AG09309 (cell line): ENCODE results near the gene NOTCH3.

ENCODE experiments used
- DNase-seq: peaks from one replicate; pipeline ENCODE4 v3.0.0-alpha.2; 2010; ENCODE audit warnings: low read depth
- H3K4me3 ChIP-seq: 2 replicates; pipeline ENCODE4 v1.5.1; 2011; ENCODE audit warnings: mild to moderate bottlenecking, low read depth, low read length, moderate library complexity; ENCODE audit not compliant: control insufficient read depth
- TF ChIP-seq, protein P1 (sequence below): IDR thresholded peaks from 2 replicates; pipeline ENCODE4 v1.5.1; 2011; ENCODE audit warnings: mild to moderate bottlenecking, low read depth, low read length, inconsistent platforms; ENCODE audit not compliant: insufficient read depth, control insufficient read depth; ENCODE audit errors: missing control alignments

Gene NOTCH3

DNA sequence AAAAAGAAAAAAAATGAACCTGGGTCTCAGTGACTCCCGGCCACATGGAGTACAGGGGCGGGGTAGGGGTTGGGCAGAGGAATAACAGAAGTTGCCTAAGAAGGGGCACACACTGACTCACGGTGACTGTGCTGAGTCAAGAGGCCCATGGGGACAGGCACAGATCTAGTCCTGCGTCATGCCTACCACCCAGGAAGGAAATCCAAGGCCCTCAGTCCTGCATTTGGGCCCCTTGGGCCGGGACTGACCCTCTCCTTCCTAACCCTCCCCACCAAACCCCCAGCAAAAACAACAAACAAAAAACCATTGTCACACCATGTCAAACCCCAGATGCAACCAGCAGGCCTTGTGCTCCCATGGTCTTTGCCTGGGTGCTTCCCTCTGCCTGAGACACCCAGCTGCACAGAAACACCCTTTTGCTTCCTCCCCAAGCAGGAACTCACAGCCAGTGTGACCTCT is 9.6 kb upstream of the NOTCH3 start:
- H3K4me3 ChIP-seq: no peak overlapping the region
- DNase-seq: peak; percentile 21
- TF ChIP-seq, protein P1, sequence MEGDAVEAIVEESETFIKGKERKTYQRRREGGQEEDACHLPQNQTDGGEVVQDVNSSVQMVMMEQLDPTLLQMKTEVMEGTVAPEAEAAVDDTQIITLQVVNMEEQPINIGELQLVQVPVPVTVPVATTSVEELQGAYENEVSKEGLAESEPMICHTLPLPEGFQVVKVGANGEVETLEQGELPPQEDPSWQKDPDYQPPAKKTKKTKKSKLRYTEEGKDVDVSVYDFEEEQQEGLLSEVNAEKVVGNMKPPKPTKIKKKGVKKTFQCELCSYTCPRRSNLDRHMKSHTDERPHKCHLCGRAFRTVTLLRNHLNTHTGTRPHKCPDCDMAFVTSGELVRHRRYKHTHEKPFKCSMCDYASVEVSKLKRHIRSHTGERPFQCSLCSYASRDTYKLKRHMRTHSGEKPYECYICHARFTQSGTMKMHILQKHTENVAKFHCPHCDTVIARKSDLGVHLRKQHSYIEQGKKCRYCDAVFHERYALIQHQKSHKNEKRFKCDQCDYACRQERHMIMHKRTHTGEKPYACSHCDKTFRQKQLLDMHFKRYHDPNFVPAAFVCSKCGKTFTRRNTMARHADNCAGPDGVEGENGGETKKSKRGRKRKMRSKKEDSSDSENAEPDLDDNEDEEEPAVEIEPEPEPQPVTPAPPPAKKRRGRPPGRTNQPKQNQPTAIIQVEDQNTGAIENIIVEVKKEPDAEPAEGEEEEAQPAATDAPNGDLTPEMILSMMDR: no peak

DNA sequence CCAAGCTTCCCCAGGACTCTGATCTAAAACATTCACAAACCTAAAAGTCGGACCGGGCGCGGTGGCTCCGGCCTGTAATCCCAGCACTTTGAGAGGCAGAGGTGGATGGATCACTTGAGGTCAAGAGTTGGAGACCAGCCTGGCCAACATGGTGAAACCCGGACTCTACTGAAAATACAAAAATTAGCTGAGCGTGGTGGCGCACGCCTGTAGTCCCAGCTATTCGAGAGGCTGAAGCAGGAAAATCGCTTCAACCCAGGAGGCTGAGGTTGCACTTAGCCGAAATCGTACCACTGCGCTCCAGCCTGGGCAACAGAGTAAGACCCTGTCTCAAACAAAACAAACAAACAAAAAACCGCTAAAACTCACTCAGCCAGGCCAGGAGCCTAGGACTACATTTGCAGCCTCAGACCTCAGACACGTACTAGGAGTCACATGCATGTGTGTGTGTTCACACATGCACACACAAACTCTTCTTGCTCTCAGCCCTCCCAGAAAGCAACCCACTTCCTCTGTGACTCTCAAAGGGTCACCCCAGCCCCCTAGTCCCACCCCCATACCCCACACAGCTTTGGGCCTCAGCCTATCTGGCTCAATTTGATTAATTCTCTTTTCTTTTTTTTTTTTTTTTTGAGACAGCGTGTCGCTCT is 704 bp upstream of the NOTCH3 start:
- no peak overlapping the region; the same call in 1 of the 2 replicates for H3K4me3 ChIP-seq
- TF ChIP-seq, protein P1: no peak
- DNase-seq: no peak

DNA sequence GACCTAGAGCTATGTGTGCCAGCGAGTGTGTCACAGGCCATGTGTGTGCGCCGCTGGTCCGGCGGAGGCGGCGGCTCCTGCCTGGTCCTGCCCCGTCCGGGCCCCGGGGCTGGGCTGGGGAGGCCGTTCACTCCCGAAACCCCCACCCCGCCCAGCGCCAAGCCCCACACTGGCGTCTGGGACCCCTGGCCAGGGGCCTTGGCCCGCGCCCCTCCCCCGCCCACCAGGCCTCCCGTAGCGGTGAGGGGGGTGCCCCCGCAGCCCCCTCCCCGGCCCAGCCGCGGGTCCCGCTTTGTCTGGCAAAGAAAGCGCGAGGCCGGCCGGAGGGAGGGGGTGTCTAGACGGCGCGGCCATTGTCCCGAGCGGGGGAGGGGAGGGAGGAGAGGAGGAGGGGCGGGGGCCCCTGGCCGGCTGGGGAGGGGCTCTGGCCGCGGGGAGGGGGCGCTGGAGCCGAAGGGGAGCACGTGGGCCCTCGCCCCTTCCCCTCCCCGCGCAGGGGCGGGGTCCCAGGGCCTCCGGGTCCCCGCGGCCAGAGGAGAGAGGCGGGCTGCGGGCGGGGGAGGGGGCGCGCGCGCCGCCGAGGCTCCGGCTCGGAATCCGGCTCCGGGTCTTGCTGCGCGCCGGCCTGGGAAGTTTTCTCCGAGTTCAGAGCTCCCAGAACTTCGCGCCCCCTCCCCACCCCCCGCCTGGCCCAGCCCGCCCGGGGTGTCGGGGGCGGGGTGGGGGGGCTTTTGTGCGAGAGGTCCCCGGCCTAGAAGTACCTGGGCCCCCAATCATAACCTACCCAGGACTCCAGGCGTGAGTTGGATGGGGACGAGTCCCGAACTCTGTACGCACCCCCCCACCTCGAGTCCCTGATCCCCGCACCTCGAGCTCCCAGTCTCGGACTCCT is 888 bp downstream of the NOTCH3 start:
- TF ChIP-seq, protein P1: no peak
- no peak for DNase-seq
- peak overlapping the region; percentile 76 for H3K4me3 ChIP-seq

DNA sequence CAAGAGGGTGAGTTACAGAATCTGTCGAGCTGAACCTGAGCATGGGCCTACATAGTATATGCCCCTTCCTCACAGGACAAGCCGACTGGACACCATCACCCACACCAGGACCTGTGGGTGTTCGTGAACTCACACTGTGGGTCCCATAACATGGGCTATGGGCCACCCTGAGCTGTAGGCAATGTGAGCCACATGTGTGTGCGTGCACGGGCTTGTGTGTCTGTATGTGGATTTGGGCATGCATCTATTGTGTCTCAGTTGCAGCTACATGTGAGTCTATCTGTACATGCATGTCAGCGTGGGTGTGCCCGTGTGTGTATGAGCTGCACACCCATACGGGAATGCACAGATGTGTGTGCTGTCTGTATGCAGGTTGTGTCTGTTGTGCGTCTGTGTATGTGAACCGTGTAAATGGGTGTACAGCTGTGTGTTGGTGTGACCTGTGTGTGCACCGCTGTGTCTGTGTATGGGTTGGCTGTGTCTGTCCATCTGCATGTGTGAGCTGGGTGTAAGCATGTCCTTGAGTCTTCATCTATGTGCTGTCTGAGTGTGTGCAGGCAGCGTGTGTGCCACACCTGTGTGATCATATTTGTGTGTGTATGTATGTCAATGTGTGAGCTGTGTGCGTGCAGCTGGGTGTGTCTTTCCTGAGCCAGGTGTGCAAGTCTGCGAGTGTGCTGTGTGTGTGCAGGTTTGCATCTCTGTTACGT is 1.7 kb downstream of the NOTCH3 start:
- TF ChIP-seq, protein P1: no peak
- H3K4me3 ChIP-seq: peak overlapping the region; percentile 76; the same call in 1 of the 2 replicates
- DNase-seq: no peak

DNA sequence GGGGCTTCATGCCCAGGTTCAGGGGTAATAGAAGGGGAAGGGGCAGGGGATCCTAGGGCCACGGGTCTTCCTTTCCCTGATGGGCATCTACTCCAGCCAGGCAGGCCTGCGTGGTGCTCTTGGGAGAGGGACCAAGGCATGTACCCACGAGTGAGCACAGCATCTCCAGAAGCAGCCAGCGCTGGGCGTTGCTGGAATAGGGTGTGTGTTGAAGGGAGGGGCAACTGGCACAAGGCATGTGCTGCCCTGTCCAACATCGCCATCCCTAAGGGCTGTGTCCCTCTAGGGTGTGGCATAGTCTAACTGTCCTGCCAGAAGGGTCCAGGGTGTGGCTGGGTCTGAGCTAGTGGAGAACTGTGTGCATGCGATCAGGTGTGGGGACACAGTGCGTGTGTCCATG is 2.9 kb downstream of the NOTCH3 start:
- DNase-seq: no peak
- no peak overlapping the region for H3K4me3 ChIP-seq
- TF ChIP-seq, protein P1: no peak

DNA sequence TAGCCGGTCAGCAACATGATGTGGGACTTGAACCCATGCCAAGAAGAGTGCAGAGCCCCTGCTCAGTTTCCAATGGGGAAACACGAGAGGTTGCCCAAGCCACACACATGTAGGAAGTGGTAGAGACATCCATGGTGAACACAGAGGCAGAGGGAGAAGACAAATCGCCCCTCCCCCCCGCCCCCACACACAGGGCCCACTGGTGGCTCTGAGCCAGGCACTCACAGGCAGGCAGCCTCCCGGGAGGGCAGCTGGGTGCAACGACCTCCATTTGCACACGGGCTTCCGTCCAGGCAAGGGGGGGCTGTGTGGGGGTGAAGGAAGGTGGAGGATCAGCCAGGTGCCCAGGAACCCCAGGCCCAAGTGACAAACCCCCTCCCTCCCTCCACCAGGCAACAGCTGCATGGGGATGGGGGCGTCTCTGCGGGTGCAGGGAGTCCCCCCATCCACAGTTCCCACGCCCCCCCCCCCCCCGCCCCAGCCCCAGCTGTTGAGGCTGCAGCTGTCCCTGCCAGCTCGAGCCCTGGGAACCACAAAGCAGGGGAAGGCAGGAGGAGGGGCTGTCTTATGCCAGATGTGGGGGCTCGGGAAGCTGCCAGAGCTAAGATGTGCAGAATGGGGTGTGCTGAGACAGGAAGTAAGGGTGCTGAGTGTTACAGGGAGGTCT is 3.4 kb downstream of the NOTCH3 start:
- TF ChIP-seq, protein P1: no peak
- H3K4me3 ChIP-seq: no peak overlapping the region
- DNase-seq: no peak
